ENCODE results near the gene APRT.
A peak's percentile ranks its signal among the peaks of the same experiment; 100 is the strongest.

APRT gene

GRCh38 chr16:88771294-88771772, 40.4 kb downstream of the APRT start:
- no peak for DNase-seq

- DNase-seq, result peak; percentile 75
Measured at GRCh38 chr16:88770461-88771293, 41.1 kb downstream of the APRT start.

GRCh38 chr16:88769617-88770460, 41.9 kb downstream of the APRT start:
- DNase-seq, result no peak

DNA sequence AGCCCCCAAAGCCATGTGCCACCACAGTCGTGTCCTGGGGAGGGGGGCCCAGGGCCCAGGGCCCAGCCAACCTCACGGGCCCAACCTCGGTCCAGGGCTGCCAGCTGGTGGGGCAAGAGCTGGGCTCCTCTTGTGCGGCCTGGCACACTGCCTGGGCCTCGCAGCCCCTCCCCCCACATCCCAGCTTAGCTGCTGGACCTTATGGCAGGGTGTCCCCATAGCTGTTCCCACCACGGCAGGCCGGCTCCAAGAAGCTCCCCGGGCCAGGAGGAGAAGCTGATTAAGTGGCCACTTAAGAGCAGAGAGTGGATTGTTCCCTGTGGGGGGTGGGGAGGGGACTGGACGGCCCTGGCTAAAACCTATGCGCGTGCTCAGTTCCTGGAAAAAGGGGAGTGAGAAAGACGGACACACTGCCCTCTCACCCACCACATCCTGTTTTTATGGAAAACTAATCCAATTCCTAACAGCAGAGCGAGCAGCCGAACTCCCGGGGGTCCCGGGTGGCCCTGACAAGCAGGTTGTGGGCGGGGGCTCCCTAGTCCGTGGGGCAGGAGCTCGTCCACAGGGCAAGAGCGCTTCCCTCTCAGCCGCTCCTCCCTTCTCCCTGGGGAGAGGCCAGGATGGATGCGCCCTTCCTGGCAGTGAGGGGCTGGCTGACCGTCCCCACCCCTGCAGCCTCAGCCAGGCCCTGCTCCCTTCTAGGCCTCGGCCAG, 43.5 kb downstream of the APRT start:
- DNase-seq, result peak; percentile 46

DNA sequence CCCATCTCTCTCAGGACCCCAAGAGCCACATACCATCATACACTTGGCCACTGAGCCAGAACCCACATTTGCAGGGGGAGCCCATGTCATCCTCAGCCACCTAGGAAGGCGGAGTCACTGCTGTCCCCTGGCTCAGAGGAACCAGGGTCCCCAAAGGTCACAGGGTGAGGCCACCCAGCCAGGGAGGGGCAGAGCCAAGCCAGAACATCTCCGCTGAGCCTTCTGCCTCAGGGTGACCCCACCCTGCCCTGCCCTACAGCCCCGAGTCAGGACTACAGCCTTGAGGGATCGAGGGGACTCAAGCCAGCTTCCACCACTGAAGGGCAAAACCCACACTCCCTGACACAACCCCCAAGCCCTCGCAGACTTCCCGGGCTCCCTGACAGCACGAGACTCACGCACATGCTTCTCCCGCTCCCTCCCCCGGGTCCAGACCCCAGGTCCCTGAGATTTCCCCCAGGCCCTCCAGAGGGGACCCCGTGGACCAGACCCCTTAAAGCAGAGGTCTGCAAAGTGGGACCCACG, 44.1 kb downstream of the APRT start:
- DNase-seq, result no peak

DNA sequence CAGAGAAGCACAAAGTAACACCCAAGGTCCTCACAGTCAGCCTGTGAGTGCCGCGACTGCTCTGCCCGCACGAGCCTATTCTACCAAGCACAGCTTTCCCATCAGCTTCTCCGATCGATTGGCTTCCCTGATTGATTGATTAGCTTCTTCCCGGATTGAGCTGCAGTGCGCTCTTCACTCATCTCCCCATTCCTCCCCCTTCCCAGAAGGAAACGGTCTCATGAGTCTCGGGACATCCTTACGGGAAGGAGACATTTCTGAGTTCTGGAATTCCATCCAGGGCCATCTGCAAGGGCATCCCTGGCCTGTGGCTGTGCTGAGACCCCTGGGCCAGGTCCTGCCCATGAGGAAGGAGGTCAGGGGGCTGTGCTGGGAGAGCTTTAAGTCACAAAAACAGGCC, 44.8 kb downstream of the APRT start:
- DNase-seq, result no peak

GRCh38 chr16:88764913-88765349, 46.8 kb downstream of the APRT start:
- no peak for DNase-seq

DNA sequence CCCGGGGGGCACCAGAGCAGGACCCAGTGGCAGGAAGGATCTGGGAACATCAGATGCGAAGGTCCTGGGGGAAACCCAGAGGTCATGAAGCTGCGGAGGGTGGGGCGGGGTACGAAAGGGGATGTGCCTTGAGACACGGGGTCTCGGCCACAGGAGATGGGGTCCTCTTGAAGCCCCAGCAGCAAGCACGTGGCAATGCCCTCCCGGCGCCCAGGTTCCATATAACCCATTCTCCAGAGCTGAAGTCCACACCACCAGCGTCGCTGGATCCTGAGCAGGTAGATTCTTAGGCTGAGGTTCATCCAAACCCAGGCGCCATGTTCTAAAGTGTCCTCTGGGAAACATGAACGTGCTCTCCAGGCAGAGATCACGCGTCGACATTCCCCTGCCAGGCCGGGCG, 47.6 kb downstream of the APRT start:
- no peak for DNase-seq

DNA sequence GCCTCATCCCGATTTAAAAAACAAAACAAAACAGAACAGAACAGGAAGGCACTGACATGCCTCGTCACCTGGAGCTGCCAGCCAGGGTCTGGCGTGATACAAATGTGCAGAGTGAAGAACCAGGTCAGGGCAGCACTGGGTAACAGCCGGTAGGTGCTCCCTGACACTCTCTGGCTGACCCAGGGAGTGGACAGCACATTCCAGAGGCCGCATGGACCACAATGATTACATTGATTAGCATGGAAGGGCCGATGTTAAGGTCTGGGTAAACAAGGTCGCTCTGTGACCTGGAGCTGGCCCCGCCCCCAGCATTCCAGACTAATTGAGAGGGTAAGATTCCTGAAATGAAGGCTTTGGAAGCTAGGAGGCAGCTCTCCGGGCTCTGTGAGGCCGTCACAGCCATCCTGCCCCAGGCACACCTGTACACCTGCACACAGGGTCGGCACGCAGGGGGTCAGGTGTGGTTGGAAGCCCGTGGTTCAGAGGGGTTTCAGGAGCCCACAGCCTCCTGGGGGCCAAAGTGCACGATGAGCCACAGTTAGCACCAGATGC, 48.1 kb downstream of the APRT start:
- no peak for DNase-seq

DNA sequence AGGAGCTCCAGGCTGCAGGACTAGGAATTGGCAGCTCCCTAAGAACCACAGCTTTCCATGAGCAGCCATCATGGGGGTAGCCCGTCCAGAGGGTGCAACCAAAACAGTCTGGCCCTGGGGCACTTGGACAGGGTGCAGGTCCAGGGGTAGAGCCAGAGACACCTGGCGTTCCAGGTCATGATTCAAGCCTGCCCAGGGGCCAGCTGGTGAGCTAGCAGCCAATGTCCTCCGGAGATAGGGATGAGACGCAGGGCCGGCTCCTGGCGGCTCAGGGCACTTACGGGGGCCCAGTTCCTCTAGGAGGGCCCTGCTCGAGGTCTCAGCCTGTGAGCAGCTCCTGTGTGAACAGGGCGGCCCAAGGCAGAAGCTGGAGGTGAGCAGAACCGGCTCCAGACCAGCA, 48.8 kb downstream of the APRT start:
- DNase-seq, result no peak

DNA sequence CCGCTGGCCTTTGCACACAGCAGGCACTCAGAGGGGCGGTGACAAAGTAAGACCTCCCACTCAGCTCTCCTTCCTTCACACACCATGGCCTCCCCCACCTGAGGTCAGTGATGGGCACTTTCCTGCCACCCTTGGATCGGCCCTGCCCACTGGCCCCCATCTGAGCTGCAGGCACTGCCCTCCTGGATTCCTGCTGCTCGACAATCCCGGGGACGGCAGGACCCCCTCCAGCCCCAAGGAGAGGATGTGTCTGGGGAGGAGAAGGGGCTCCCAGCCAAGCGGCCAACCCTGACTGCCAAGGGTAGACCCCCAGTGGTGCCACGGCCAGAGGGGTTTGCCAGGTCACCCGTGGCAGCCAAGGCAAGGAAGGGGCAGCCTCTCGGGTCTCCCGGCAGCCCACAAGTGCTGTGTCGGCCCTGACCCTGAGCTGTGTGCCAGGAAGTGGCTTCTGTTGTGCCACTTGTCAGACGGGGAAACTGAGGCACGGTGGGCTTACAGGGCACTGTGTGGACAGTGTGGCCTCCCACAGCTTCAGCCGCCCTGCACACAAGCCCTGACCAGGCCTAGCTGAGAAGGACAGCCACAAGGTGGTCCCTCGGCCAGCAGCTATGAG, 49.4 kb downstream of the APRT start:
- no peak for DNase-seq

DNA sequence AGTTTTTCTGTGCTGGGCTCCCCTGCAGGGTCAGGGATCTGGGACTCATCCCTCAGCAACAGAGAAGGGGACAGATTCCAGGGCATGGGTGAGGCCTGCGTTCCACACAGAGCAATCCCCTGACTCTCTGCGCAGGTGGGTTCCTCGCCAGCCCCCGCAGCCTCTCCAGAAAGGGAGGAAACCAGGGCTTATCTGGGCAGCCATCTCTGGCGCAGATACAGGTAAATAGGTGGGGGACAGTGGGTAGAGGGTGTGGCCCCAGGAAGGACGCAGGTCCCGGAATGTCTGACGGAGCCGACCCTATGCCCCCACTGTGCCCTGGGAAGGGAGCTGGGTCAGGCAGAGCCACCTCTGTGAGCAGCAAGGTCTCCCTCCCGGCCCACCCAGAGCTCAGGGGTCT, 49.9 kb downstream of the APRT start:
- no peak for DNase-seq

- DNase-seq, result no peak
Measured at GRCh38 chr16:88761143-88761534, 50.6 kb downstream of the APRT start.

DNA sequence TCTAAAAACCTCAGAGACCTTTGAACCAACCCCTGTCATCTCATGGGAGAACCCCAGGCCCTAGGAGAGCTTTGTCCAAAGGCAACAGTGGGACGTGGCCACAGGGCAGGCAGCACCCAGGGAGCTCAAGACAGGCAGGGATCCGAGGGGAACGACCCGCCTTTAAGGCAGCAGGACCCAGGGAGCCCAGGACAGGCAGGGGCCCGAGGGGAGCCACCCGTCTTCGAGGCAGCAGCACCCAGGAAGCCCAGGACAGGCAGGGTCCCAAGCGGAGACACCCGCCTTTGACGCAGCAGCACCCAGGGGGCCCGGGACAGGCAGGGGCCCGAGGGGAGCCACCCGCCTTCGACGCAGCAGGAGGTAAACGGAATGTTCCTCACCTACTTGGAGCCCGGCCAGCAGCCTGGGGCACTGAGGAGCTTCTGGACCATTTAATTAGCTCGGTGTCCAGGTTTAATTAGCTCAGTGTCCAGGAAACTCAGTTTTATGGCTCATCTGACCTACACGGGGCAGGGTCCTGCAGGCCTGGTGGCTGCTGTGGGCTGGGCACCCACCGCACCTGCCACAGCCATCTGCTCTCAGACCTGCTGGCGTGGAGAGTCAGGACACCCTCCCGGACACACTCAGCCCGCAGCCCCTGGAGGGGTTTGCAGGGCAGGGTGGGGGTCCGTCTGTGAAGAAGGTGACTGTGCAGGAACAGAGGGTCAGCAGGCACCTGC, 51.1 kb downstream of the APRT start:
- DNase-seq, result no peak

DNA sequence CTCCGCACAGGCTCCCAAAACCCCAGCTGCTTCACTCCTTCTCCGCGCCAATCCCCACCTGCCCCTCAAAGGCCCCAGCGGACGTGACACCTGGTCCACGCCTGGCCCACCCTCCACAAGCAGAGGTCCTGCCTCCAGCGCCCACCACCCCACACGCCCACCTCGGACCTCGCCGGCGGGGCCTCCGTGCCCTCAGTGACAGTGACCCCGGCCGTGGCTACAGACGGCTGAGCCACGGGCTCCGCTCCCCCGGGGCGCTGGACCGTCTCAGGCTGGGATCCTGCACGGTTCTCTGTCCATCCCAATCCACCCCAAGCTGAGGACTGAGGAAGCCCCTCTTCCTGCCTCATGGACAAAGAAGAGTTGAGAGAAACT, 51.8 kb downstream of the APRT start:
- DNase-seq, result no peak
